RWPE2 (cell line): ENCODE results near the gene KCNK15.

Experiments used
- ATAC-seq: fragments of 200-7000 bp; cut with Tn5 transposase; 3 replicates; pipeline ENCODE4 v1.9.1; 2021; ENCODE audit warnings: low read depth
- DNase-seq: peaks from one replicate; pipeline ENCODE4 v3.0.0-alpha.2; 2020; ENCODE audit warnings: low spot score
- H3K27ac ChIP-seq: fragments of 450-650 bp; 2 replicates; pipeline ENCODE4 v1.5.1; 2017; ENCODE audit warnings: mild to moderate bottlenecking; ENCODE audit not compliant: poor library complexity, severe bottlenecking
- H3K27me3 ChIP-seq: fragments of 250-450 bp; sonication (Bioruptor Pico); 2 replicates; pipeline ENCODE4 v1.5.1; 2021; ENCODE audit warnings: mild to moderate bottlenecking, moderate library complexity; ENCODE audit not compliant: insufficient read depth, poor library complexity, severe bottlenecking
- H3K36me3 ChIP-seq: fragments of 250-450 bp; sonication (Bioruptor Pico); 2 replicates; pipeline ENCODE4 v1.5.1; 2020; ENCODE audit warnings: low read depth, mild to moderate bottlenecking, moderate library complexity
- H3K4me1 ChIP-seq: fragments of 250-450 bp; sonication (Bioruptor Pico); 2 replicates; pipeline ENCODE4 v1.5.1; 2021; ENCODE audit warnings: mild to moderate bottlenecking, moderate library complexity; ENCODE audit not compliant: insufficient read depth, poor library complexity, severe bottlenecking
- H3K4me3 ChIP-seq: fragments of 250-450 bp; sonication (Bioruptor Pico); 2 replicates; pipeline ENCODE4 v1.5.1; 2021; ENCODE audit warnings: mild to moderate bottlenecking, moderate library complexity; ENCODE audit not compliant: severe bottlenecking
- H3K9me3 ChIP-seq: fragments of 250-450 bp; sonication (Bioruptor Pico); 2 replicates; pipeline ENCODE4 v1.5.1; 2021; ENCODE audit warnings: mild to moderate bottlenecking, moderate library complexity; ENCODE audit not compliant: severe bottlenecking
- TF ChIP-seq, protein P1 (sequence below): fragments of 450-650 bp; IDR thresholded peaks from one replicate; pipeline ENCODE4 v1.5.1; 2017; ENCODE audit warnings: mild to moderate bottlenecking, moderate library complexity; ENCODE audit not compliant: poor library complexity, severe bottlenecking

KCNK15 gene

DNA sequence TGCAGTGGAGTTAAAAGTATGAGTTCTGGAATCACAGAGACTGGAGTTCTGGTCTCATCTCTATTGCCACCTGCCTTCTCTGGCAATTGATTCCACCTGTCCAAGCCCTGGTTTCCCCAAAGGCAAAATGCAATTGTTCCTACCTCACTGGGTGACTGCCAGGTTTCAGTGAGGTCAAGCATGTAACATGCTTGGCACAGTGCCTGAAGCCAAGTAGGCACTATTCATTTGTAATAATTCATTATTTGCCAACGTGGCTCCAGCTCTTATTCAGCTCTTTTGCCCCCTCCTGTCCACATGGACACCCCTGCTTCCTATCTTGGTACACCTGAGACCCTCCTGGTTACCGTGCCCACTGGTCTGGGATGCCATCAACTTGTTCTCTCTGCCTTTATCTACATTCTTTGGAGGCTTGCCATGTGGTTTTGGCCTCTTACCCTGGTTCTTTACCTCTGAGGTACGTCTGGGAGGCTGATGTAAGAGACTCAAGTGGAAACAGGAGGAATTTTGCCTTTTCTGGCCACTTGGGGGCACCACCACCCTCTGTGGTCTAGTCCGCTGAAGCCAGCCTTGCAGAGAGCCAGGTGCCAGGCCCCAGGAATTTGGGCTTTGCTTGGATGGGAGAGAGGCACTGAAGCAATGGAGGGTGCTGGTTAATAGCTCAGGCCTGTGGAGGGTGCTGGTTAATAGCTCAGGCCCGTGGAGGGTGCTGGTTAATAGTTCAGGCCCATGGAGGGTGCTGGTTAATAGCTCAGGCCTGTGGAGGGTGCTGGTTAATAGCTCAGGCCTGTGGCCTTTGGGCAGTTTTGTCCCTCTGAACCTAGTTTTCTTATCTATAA lies 1.7 kb downstream of the KCNK15 start:
- Histone ChIP-seq H3K4me1 (peaks cover 9% of the 10 kb centered on the region), H3K4me3 (no peak overlapping the region), H3K27ac (no peak overlapping the region), H3K9me3 (no peaks in the 10 kb centered on the region), H3K36me3 (no peaks in the 10 kb centered on the region), H3K27me3 (peaks cover 65% of the 10 kb centered on the region)
- DNase-seq (peak; percentile 97), ATAC-seq (peak; percentile 63)
- TF ChIP-seq, protein P1, sequence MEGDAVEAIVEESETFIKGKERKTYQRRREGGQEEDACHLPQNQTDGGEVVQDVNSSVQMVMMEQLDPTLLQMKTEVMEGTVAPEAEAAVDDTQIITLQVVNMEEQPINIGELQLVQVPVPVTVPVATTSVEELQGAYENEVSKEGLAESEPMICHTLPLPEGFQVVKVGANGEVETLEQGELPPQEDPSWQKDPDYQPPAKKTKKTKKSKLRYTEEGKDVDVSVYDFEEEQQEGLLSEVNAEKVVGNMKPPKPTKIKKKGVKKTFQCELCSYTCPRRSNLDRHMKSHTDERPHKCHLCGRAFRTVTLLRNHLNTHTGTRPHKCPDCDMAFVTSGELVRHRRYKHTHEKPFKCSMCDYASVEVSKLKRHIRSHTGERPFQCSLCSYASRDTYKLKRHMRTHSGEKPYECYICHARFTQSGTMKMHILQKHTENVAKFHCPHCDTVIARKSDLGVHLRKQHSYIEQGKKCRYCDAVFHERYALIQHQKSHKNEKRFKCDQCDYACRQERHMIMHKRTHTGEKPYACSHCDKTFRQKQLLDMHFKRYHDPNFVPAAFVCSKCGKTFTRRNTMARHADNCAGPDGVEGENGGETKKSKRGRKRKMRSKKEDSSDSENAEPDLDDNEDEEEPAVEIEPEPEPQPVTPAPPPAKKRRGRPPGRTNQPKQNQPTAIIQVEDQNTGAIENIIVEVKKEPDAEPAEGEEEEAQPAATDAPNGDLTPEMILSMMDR = peak; percentile 100

DNA sequence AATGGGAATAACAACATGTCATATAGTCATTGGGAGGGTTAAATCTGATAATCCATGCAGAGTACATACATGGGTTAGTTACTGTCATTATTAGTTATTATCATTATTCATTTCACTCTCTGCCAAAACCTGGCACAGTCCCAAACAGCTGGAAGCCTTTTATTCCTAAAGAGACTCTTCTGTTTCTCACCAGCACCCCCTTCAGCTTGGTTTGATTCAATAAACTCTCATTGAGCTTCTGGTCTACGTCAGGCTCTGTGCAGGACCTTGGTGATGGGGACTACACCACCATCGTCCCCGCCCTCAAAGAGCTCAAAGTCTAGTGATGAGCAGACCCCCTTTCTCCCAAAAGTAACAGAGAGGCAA lies 2.3 kb downstream of the KCNK15 start:
- Histone ChIP-seq H3K9me3 (no peaks in the 10 kb centered on the region), H3K4me3 (no peak overlapping the region), H3K36me3 (no peaks in the 10 kb centered on the region), H3K4me1 (peaks cover 9% of the 10 kb centered on the region), H3K27ac (no peak overlapping the region), H3K27me3 (peaks cover 71% of the 10 kb centered on the region)
- TF ChIP-seq, protein P1 = peak; percentile 12
- no peak for ATAC-seq
- DNase-seq = no peak

DNA sequence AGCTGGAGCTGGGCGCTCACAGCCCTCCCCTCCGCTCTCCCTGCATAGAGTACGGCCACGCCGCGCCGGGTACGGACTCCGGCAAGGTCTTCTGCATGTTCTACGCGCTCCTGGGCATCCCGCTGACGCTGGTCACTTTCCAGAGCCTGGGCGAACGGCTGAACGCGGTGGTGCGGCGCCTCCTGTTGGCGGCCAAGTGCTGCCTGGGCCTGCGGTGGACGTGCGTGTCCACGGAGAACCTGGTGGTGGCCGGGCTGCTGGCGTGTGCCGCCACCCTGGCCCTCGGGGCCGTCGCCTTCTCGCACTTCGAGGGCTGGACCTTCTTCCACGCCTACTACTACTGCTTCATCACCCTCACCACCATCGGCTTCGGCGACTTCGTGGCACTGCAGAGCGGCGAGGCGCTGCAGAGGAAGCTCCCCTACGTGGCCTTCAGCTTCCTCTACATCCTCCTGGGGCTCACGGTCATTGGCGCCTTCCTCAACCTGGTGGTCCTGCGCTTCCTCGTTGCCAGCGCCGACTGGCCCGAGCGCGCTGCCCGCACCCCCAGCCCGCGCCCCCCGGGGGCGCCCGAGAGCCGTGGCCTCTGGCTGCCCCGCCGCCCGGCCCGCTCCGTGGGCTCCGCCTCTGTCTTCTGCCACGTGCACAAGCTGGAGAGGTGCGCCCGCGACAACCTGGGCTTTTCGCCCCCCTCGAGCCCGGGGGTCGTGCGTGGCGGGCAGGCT lies 4.6 kb downstream of the KCNK15 start:
- no peak for DNase-seq
- no peaks in the 10 kb centered on the region for H3K36me3 ChIP-seq
- ATAC-seq = no peak

DNA sequence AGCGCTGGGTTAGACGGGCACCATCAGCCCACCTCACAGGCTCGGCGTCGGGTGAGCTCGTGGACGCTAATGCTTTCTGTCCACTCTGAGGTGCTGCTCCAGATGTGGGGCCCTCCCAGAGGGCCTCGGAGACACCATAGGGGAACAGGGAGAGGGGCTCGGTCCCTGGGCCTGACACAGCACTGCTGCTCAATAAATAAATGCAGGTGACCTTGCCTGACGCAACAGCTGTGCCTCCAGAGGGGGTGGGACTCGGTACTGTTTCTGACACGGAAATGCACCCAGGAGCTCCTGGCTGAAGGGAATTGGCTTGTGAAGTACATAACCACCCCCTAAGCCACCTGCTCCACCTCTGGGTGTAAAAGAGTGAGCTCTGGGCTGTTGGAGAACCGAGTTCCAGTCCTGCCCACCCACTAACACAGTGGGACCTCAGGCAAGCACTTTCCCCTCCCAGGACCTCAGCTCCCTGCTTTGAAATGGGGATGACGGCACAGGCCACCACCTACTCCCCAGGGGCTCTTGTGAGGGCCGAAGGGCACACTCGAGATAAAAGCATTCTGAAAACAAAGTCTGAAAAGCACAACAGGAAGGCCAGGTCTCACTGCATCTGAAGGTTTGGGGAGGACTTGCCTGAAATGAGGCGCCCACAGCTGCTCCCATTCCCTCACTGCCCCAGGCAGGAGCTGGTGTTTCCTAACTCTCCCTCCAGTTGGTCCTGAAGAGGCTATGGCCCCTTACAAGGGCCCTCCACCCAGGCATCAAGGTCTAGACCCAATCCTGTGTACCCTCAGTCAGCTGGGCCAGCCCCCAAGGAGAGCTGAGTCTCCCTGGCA lies 6.7 kb downstream of the KCNK15 start:
- Histone ChIP-seq H3K27ac (no peak overlapping the region), H3K27me3 (peaks cover 54% of the 10 kb centered on the region), H3K4me1 (peaks cover 4% of the 10 kb centered on the region), H3K4me3 (no peak overlapping the region), H3K9me3 (no peaks in the 10 kb centered on the region), H3K36me3 (no peaks in the 10 kb centered on the region)
- DNase-seq (no peak), ATAC-seq (peak; percentile 8; the same call in 1 of the 3 replicates)
- TF ChIP-seq, protein P1 = no peak

More for the DNA sequence above, 4.6 kb downstream of the KCNK15 start:
- TF ChIP-seq, protein P1 = peak; percentile 84
- Histone ChIP-seq H3K27ac (no peak overlapping the region), H3K9me3 (no peaks in the 10 kb centered on the region), H3K27me3 (peaks cover 66% of the 10 kb centered on the region), H3K4me1 (peaks cover 9% of the 10 kb centered on the region), H3K4me3 (no peak overlapping the region)
